MM.1S (cell line): ENCODE measurements around the gene SPOCK2.

Experiments
- DNase-seq: peaks from one replicate; pipeline ENCODE4 v3.0.0-alpha.2; 2015
- H2AFZ ChIP-seq: fragments of 300-600 bp; sonication (generic); 2 replicates; pipeline ENCODE4 v1.6.0; 2016; ENCODE audit warnings: antibody characterized with exemption, low read length
- H3F3A ChIP-seq: fragments of 300-600 bp; sonication (generic); 2 replicates; pipeline ENCODE4 v1.6.1; 2016; ENCODE audit warnings: mild to moderate bottlenecking, antibody characterized with exemption, low read length, moderate library complexity, mixed read lengths; ENCODE audit not compliant: insufficient read depth
- H3K27ac ChIP-seq: fragments of 300-600 bp; sonication (generic); 2 replicates; pipeline ENCODE4 v1.5.1; 2016; ENCODE audit warnings: mild to moderate bottlenecking, low read length
- H3K27me3 ChIP-seq: fragments of 300-600 bp; sonication (generic); replicated peaks from 2 replicates; pipeline ENCODE4 v1.6.0; 2016; ENCODE audit warnings: low read length; ENCODE audit not compliant: insufficient read depth
- H3K36me3 ChIP-seq: fragments of 300-600 bp; sonication (generic); replicated peaks from 2 replicates; pipeline ENCODE4 v1.6.1; 2016; ENCODE audit warnings: mild to moderate bottlenecking, low read length, mixed read lengths; ENCODE audit not compliant: insufficient read depth
- H3K4me1 ChIP-seq: fragments of 300-600 bp; sonication (generic); 2 replicates; pipeline ENCODE4 v1.6.1; 2016; ENCODE audit warnings: low read length, mixed read lengths
- H3K4me2 ChIP-seq: fragments of 300-600 bp; sonication (generic); 2 replicates; pipeline ENCODE4 v1.6.0; 2016; ENCODE audit warnings: low read depth, low read length
- H3K4me3 ChIP-seq: fragments of 300-600 bp; sonication (generic); 2 replicates; pipeline ENCODE4 v1.5.1; 2016; ENCODE audit warnings: low read length, mixed read lengths
- H3K79me2 ChIP-seq: fragments of 300-600 bp; sonication (generic); 2 replicates; pipeline ENCODE4 v1.6.1; 2016; ENCODE audit warnings: mixed run types, low read length, mixed read lengths
- H3K9ac ChIP-seq: fragments of 300-600 bp; sonication (generic); 2 replicates; pipeline ENCODE4 v1.6.1; 2016; ENCODE audit warnings: low read length, mixed read lengths
- H3K9me2 ChIP-seq: fragments of 300-600 bp; sonication (generic); replicated peaks from 2 replicates; pipeline ENCODE4 v1.6.1; 2016; ENCODE audit warnings: mild to moderate bottlenecking, low read length, mixed read lengths; ENCODE audit not compliant: insufficient read depth
- H3K9me3 ChIP-seq: fragments of 300-600 bp; sonication (generic); replicated peaks from 2 replicates; pipeline ENCODE4 v1.6.1; 2016; ENCODE audit warnings: mild to moderate bottlenecking, low read length, mixed read lengths; ENCODE audit not compliant: insufficient read depth
- H4K20me1 ChIP-seq: fragments of 300-600 bp; sonication (generic); 2 replicates; pipeline ENCODE4 v1.6.1; 2016; ENCODE audit warnings: mild to moderate bottlenecking, low read length, moderate library complexity, mixed read lengths; ENCODE audit not compliant: insufficient read depth
- EZH2 ChIP-seq: fragments of 300-600 bp; sonication (generic); optimal IDR thresholded peaks from 2 replicates; pipeline ENCODE3; 2017; ENCODE audit warnings: low read depth, mild to moderate bottlenecking, antibody characterized with exemption, low read length, mixed read lengths
- EZH2phosphoT487 ChIP-seq: fragments of 300-600 bp; sonication (generic); IDR thresholded peaks from 2 replicates; pipeline ENCODE4 v1.6.1; 2018; ENCODE audit warnings: antibody characterized with exemption, low read length
- TF ChIP-seq, protein P1 (sequence below): fragments of 300-600 bp; sonication (generic); IDR thresholded peaks from 2 replicates; pipeline ENCODE4 v1.5.1; 2016; ENCODE audit warnings: antibody characterized with exemption, low read length, mixed read lengths

The SPOCK2 gene

DNA sequence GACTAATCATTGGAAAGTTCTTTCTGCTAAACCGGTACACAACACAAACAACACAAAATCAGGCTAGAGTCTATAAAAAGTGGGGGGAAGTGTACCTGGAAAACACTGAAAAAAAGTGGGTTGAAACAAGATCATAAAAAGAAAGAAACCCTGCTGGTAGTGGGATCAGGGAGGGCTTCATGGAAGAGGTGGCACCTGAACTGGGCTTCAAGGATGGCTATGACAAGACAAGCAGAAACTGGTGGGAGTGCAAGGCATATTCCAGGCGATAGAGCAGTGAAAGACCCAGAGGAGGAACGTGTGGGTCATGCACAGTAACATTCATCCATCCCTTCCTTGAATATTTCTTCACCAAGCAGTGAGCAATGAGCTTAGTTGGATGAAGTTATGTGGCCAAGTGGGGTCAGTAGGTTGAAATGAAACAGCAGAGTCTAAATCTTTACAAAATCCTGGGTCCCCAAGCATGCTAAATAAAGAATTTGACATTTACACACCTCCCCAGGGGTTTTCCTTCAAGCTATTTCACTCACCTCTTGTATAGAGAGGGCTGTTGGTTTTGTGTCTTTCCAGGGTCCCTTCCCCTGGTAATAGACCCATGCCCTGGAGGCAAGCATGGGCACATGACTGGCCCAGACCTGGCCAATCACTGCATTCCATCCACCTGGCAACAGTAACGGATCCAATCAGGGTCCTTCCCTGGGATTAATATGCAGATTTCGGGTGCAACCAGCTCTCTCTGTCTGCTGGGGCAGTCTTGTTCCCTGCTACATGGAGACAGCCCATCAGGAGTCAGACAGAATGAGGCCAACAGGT is 38.2 kb downstream of the SPOCK2 start:
- TF ChIP-seq EZH2, result no peak
- TF ChIP-seq, protein P1, sequence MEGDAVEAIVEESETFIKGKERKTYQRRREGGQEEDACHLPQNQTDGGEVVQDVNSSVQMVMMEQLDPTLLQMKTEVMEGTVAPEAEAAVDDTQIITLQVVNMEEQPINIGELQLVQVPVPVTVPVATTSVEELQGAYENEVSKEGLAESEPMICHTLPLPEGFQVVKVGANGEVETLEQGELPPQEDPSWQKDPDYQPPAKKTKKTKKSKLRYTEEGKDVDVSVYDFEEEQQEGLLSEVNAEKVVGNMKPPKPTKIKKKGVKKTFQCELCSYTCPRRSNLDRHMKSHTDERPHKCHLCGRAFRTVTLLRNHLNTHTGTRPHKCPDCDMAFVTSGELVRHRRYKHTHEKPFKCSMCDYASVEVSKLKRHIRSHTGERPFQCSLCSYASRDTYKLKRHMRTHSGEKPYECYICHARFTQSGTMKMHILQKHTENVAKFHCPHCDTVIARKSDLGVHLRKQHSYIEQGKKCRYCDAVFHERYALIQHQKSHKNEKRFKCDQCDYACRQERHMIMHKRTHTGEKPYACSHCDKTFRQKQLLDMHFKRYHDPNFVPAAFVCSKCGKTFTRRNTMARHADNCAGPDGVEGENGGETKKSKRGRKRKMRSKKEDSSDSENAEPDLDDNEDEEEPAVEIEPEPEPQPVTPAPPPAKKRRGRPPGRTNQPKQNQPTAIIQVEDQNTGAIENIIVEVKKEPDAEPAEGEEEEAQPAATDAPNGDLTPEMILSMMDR, result no peak
- no peak for TF ChIP-seq EZH2phosphoT487

DNA sequence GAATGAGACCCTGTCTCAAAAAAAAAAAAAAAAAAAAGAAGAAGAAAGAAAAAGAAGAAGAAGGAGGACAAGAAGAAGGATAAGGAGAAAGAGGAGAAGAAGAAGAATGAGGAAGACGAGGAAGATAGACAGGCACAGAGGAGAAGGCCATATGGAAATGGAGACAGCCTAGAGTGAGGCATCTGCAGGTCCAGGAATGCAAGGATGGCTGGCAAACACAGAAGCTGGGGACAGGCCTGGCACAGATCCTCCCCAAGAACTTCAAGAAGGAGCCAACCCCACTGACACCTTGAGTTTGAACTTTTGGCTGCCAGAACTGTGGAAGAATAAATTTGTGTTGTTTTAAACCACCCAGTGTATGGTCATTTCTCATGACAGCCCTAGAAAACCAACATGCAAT is 38.9 kb downstream of the SPOCK2 start:
- H3K4me1 ChIP-seq, result no peaks in the 10 kb centered on the region
- no peak overlapping the region for H2AFZ ChIP-seq
- H4K20me1 ChIP-seq, result no peaks in the 10 kb centered on the region
- H3K9ac ChIP-seq, result no peak overlapping the region
- H3K36me3 ChIP-seq, result no peaks in the 10 kb centered on the region
- H3K9me3 ChIP-seq, result no peaks in the 10 kb centered on the region
- H3K4me3 ChIP-seq, result no peak overlapping the region
- no peaks in the 10 kb centered on the region for H3K9me2 ChIP-seq
- no peak overlapping the region for H3K27ac ChIP-seq
- TF ChIP-seq EZH2phosphoT487 (no peak), EZH2 (no peak)
- TF ChIP-seq, protein P1, result no peak
- no peaks in the 10 kb centered on the region for H3K79me2 ChIP-seq
- no peaks in the 10 kb centered on the region for H3F3A ChIP-seq
- no peaks in the 10 kb centered on the region for H3K27me3 ChIP-seq
- DNase-seq, result no peak
- H3K4me2 ChIP-seq, result no peak overlapping the region

More for the DNA sequence above, 38.2 kb downstream of the SPOCK2 start:
- H2AFZ ChIP-seq, result no peak overlapping the region
- H3K27me3 ChIP-seq, result no peaks in the 10 kb centered on the region
- H3K9ac ChIP-seq, result no peak overlapping the region
- no peak for DNase-seq
- H3F3A ChIP-seq, result no peaks in the 10 kb centered on the region
- H3K27ac ChIP-seq, result no peak overlapping the region
- H4K20me1 ChIP-seq, result no peaks in the 10 kb centered on the region
- no peaks in the 10 kb centered on the region for H3K36me3 ChIP-seq
- H3K9me2 ChIP-seq, result no peaks in the 10 kb centered on the region
- no peaks in the 10 kb centered on the region for H3K9me3 ChIP-seq
- no peaks in the 10 kb centered on the region for H3K79me2 ChIP-seq
- no peaks in the 10 kb centered on the region for H3K4me1 ChIP-seq
- H3K4me3 ChIP-seq, result no peak overlapping the region
- no peak overlapping the region for H3K4me2 ChIP-seq

GRCh38 chr10:72048450-72049124 is 39.8 kb downstream of the SPOCK2 start:
- no peak for TF ChIP-seq EZH2
- TF ChIP-seq, protein P1, result peak; percentile 100
- TF ChIP-seq EZH2phosphoT487, result no peak
- no peak overlapping the region for H3K27ac ChIP-seq
- no peak overlapping the region for H2AFZ ChIP-seq

More at GRCh38 chr10:72048450-72049124, 39.8 kb downstream of the SPOCK2 start:
- Histone ChIP-seq H3F3A (no peaks in the 10 kb centered on the region), H3K79me2 (no peaks in the 10 kb centered on the region), H3K9me2 (no peaks in the 10 kb centered on the region), H3K4me1 (no peaks in the 10 kb centered on the region), H3K9me3 (no peaks in the 10 kb centered on the region), H3K4me3 (no peak overlapping the region), H3K27me3 (no peaks in the 10 kb centered on the region), H4K20me1 (no peaks in the 10 kb centered on the region), H3K9ac (no peak overlapping the region), H3K4me2 (no peak overlapping the region), H3K36me3 (no peaks in the 10 kb centered on the region)
- peak; percentile 91 for DNase-seq
